ENCODE measurements around the gene MISP.

Gene MISP

GRCh38 chr19:805600-806550 is 55.0 kb downstream of the MISP start:
- no peak overlapping the region for H3K4me3 ChIP-seq (ENCODE audit: low read depth, low read length)
- TF ChIP-seq, protein P1, sequence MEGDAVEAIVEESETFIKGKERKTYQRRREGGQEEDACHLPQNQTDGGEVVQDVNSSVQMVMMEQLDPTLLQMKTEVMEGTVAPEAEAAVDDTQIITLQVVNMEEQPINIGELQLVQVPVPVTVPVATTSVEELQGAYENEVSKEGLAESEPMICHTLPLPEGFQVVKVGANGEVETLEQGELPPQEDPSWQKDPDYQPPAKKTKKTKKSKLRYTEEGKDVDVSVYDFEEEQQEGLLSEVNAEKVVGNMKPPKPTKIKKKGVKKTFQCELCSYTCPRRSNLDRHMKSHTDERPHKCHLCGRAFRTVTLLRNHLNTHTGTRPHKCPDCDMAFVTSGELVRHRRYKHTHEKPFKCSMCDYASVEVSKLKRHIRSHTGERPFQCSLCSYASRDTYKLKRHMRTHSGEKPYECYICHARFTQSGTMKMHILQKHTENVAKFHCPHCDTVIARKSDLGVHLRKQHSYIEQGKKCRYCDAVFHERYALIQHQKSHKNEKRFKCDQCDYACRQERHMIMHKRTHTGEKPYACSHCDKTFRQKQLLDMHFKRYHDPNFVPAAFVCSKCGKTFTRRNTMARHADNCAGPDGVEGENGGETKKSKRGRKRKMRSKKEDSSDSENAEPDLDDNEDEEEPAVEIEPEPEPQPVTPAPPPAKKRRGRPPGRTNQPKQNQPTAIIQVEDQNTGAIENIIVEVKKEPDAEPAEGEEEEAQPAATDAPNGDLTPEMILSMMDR (IDR thresholded peaks at IDR 0.05; ENCODE audit: insufficient read depth, low read depth, low read length, missing control alignments): no peak
- DNase-seq (ENCODE audit: low read depth): no peak

- no peak overlapping the region for H3K4me3 ChIP-seq (ENCODE audit: low read depth, low read length)
- TF ChIP-seq, protein P1 (IDR thresholded peaks at IDR 0.05; ENCODE audit: insufficient read depth, low read depth, low read length, missing control alignments): no peak
- DNase-seq (ENCODE audit: low read depth): no peak
These were observed 56.0 kb downstream of the MISP start for GRCh38 chr19:806815-807421.

- H3K4me3 ChIP-seq (ENCODE audit: low read depth, low read length): no peak overlapping the region
- DNase-seq (ENCODE audit: low read depth): no peak
- TF ChIP-seq, protein P1 (IDR thresholded peaks at IDR 0.05; ENCODE audit: insufficient read depth, low read depth, low read length, missing control alignments): no peak
These were observed 56.9 kb downstream of the MISP start for GRCh38 chr19:807627-808422.

DNA sequence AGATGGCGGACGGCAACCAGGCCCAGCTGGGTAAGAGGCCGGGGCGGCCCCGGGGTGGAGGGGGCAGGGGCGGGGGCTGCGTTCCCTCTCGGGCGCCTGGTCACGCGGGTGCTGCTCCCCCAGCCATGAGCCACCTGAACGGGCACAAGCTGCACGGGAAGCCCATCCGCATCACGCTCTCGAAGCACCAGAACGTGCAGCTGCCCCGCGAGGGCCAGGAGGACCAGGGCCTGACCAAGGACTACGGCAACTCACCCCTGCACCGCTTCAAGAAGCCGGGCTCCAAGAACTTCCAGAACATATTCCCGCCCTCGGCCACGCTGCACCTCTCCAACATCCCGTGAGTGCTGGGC is 57.5 kb downstream of the MISP start:
- H3K4me3 ChIP-seq (ENCODE audit: low read depth, low read length): no peak overlapping the region
- TF ChIP-seq, protein P1 (IDR thresholded peaks at IDR 0.05; ENCODE audit: insufficient read depth, low read depth, low read length, missing control alignments): no peak
- no peak for DNase-seq (ENCODE audit: low read depth)

GRCh38 chr19:810077-810855 is 59.4 kb downstream of the MISP start:
- TF ChIP-seq, protein P1 (IDR thresholded peaks at IDR 0.05; ENCODE audit: insufficient read depth, low read depth, low read length, missing control alignments): no peak
- DNase-seq (ENCODE audit: low read depth): no peak
- no peak overlapping the region for H3K4me3 ChIP-seq (ENCODE audit: low read depth, low read length)

DNA sequence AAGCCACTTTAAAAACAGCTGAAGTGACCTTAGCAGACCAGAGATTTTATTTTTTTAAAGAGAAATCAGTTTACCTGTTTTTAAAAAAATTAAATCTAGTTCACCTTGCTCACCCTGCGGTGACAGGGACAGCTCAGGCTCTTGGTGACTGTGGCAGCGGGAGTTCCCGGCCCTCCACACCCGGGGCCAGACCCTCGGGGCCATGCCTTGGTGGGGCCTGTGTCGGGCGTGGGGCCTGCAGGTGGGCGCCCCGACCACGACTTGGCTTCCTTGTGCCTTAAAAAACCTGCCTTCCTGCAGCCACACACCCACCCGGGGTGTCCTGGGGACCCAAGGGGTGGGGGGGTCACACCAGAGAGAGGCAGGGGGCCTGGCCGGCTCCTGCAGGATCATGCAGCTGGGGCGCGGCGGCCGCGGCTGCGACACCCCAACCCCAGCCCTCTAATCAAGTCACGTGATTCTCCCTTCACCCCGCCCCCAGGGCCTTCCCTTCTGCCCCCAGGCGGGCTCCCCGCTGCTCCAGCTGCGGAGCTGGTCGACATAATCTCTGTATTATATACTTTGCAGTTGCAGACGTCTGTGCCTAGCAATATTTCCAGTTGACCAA is 60.1 kb downstream of the MISP start:
- no peak for DNase-seq (ENCODE audit: low read depth)
- TF ChIP-seq, protein P1 (IDR thresholded peaks at IDR 0.05; ENCODE audit: insufficient read depth, low read depth, low read length, missing control alignments): no peak
- H3K4me3 ChIP-seq (ENCODE audit: low read depth, low read length): no peak overlapping the region

Measured in GM12865 (cell line).